ENCODE results near the gene MCM8.

- TF ChIP-seq PAX5 (IDR thresholded peaks at IDR 0.05; ENCODE audit: insufficient read depth, low read length, severe bottlenecking) (no peak), SPI1 (IDR thresholded peaks at IDR 0.05; ENCODE audit: low read depth, low read length) (no peak)
Observed at GRCh38 chr20:5932796-5933195, 17.7 kb upstream of the MCM8 start.
